Ishikawa (cell line): ENCODE data around the gene LRRC1.

Source experiments
- EGR1 ChIP-seq: IDR thresholded peaks from 2 replicates; pipeline ENCODE4 v1.6.1; 2012
- EP300 ChIP-seq: IDR thresholded peaks from 2 replicates; pipeline ENCODE4 v1.6.1; 2012; ENCODE audit warnings: borderline replicate concordance
- FOXM1 ChIP-seq: IDR thresholded peaks from 2 replicates; pipeline ENCODE4 v1.6.1; 2012; ENCODE audit warnings: low read depth, borderline replicate concordance
- MAX ChIP-seq: IDR thresholded peaks from 2 replicates; pipeline ENCODE4 v1.6.1; 2012
- NFIC ChIP-seq: IDR thresholded peaks from 2 replicates; pipeline ENCODE4 v1.6.1; 2012
- RAD21 ChIP-seq: IDR thresholded peaks from 2 replicates; pipeline ENCODE4 v1.6.1; 2012; ENCODE audit warnings: low read depth
- TAF1 ChIP-seq: IDR thresholded peaks from 2 replicates; pipeline ENCODE4 v1.6.1; 2012; ENCODE audit warnings: low read depth, mild to moderate bottlenecking
- TEAD4 ChIP-seq: IDR thresholded peaks from 2 replicates; pipeline ENCODE4 v1.6.1; 2012
- YY1 ChIP-seq: IDR thresholded peaks from 2 replicates; pipeline ENCODE4 v1.6.1; 2012; ENCODE audit warnings: low read depth
- TF ChIP-seq, protein P1 (sequence below): IDR thresholded peaks from 2 replicates; pipeline ENCODE4 v1.6.1; 2012; ENCODE audit warnings: low read depth, mild to moderate bottlenecking

GRCh38 chr6:53797304-53797703 lies 2.5 kb downstream of the LRRC1 start:
- TF ChIP-seq NFIC: no peak
- TF ChIP-seq EGR1: no peak
- TF ChIP-seq YY1: no peak
- TF ChIP-seq MAX: no peak
- no peak for TF ChIP-seq FOXM1
- TF ChIP-seq TAF1: no peak
- TF ChIP-seq, protein P1, sequence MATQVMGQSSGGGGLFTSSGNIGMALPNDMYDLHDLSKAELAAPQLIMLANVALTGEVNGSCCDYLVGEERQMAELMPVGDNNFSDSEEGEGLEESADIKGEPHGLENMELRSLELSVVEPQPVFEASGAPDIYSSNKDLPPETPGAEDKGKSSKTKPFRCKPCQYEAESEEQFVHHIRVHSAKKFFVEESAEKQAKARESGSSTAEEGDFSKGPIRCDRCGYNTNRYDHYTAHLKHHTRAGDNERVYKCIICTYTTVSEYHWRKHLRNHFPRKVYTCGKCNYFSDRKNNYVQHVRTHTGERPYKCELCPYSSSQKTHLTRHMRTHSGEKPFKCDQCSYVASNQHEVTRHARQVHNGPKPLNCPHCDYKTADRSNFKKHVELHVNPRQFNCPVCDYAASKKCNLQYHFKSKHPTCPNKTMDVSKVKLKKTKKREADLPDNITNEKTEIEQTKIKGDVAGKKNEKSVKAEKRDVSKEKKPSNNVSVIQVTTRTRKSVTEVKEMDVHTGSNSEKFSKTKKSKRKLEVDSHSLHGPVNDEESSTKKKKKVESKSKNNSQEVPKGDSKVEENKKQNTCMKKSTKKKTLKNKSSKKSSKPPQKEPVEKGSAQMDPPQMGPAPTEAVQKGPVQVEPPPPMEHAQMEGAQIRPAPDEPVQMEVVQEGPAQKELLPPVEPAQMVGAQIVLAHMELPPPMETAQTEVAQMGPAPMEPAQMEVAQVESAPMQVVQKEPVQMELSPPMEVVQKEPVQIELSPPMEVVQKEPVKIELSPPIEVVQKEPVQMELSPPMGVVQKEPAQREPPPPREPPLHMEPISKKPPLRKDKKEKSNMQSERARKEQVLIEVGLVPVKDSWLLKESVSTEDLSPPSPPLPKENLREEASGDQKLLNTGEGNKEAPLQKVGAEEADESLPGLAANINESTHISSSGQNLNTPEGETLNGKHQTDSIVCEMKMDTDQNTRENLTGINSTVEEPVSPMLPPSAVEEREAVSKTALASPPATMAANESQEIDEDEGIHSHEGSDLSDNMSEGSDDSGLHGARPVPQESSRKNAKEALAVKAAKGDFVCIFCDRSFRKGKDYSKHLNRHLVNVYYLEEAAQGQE: no peak
- TF ChIP-seq EP300: no peak
- no peak for TF ChIP-seq TEAD4
- TF ChIP-seq RAD21: no peak
